BE2C (cell line): ENCODE results near the gene FBXO40.

ENCODE experiments used
- DNase-seq: peaks from one replicate; pipeline ENCODE4 v3.0.0-alpha.2; 2020
- H3K27me3 ChIP-seq: fragments of 250-450 bp; sonication (Bioruptor Pico); 2 replicates; pipeline ENCODE4 v1.5.1; 2020; ENCODE audit warnings: mild to moderate bottlenecking
- H3K36me3 ChIP-seq: fragments of 250-450 bp; sonication (Bioruptor Pico); 2 replicates; pipeline ENCODE4 v1.5.1; 2020; ENCODE audit warnings: mild to moderate bottlenecking
- H3K4me1 ChIP-seq: fragments of 250-450 bp; sonication (Bioruptor Pico); 2 replicates; pipeline ENCODE4 v1.5.1; 2020
- H3K4me3 ChIP-seq: 2 replicates; pipeline ENCODE4 v1.5.1; 2011; ENCODE audit warnings: low read depth, low read length
- H3K9me3 ChIP-seq: fragments of 250-450 bp; sonication (Bioruptor Pico); 2 replicates; pipeline ENCODE4 v1.5.1; 2020
- TF ChIP-seq, protein P1 (sequence below): IDR thresholded peaks from 2 replicates; pipeline ENCODE4 v1.5.1; 2012; ENCODE audit warnings: mild to moderate bottlenecking, low read depth, low read length

FBXO40 gene

DNA sequence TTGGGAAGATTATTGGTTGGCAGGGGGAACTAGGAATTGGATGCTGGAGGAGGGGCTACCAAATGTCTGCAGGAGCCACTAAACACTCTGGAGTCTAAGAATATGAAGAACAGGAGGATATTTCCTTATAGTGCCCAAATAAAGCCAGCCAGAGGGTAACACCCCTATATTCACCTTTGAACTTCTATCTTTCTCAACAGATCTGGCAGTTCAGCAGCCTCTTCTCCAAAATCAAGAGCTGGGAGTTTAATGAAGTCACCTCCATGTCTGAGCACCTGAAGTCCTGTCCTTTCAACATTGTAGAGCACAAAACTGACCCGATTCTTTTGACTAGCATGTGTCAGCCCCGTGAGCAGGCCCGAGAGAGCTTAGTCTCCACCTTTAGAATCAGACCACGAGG is 33.3 kb downstream of the FBXO40 start:
- Histone ChIP-seq H3K4me3 (no peak overlapping the region), H3K9me3 (no peaks in the 10 kb centered on the region), H3K27me3 (peaks cover 10% of the 10 kb centered on the region), H3K4me1 (no peaks in the 10 kb centered on the region), H3K36me3 (no peaks in the 10 kb centered on the region)
- TF ChIP-seq, protein P1, sequence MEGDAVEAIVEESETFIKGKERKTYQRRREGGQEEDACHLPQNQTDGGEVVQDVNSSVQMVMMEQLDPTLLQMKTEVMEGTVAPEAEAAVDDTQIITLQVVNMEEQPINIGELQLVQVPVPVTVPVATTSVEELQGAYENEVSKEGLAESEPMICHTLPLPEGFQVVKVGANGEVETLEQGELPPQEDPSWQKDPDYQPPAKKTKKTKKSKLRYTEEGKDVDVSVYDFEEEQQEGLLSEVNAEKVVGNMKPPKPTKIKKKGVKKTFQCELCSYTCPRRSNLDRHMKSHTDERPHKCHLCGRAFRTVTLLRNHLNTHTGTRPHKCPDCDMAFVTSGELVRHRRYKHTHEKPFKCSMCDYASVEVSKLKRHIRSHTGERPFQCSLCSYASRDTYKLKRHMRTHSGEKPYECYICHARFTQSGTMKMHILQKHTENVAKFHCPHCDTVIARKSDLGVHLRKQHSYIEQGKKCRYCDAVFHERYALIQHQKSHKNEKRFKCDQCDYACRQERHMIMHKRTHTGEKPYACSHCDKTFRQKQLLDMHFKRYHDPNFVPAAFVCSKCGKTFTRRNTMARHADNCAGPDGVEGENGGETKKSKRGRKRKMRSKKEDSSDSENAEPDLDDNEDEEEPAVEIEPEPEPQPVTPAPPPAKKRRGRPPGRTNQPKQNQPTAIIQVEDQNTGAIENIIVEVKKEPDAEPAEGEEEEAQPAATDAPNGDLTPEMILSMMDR, result no peak
- no peak for DNase-seq

DNA sequence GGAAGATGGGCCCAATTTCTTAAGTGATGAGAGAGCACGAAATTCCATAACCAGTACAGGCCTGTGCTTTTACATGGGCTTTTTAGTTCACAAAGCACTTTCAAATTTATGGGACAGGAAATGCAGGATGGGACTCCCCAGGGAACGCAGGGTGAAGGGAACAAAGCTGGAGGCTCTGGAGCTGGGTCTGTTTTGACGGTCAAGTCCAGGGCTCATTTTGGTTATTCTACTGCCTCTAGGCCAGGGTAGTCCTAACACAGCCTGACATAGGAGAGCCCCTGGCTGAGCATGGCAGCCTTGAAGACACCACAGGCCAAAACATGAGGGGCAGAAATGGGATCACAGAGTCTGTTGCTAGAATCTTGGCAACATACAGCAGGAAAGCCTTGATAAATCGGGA is 34.0 kb downstream of the FBXO40 start:
- TF ChIP-seq, protein P1, result no peak
- DNase-seq, result no peak
- no peaks in the 10 kb centered on the region for H3K9me3 ChIP-seq
- peaks cover 5% of the 10 kb centered on the region for H3K27me3 ChIP-seq
- no peak overlapping the region for H3K4me3 ChIP-seq
- no peaks in the 10 kb centered on the region for H3K36me3 ChIP-seq
- H3K4me1 ChIP-seq, result no peaks in the 10 kb centered on the region

DNA sequence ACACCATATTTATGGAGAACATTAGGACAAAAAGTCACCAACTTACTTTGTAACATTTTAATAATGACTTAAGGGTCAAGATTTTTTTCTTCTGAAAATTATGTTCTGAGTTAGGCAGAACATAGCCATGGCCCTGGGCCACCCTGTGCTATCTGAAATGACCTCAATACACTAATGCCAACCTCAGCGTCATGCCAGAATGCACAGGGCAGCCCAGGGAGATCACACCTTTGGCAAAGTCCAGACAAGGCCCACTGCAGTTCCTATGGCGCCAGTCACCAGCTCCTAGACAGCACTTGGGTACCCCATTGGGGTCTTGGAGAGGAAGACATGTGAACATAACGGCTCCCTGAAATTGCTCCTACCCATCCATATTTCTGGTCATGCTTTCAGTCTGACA is 34.4 kb downstream of the FBXO40 start:
- Histone ChIP-seq H3K4me1 (no peaks in the 10 kb centered on the region), H3K36me3 (no peaks in the 10 kb centered on the region), H3K4me3 (no peak overlapping the region), H3K9me3 (no peaks in the 10 kb centered on the region), H3K27me3 (peaks cover 3% of the 10 kb centered on the region)
- TF ChIP-seq, protein P1, result no peak
- DNase-seq, result no peak

DNA sequence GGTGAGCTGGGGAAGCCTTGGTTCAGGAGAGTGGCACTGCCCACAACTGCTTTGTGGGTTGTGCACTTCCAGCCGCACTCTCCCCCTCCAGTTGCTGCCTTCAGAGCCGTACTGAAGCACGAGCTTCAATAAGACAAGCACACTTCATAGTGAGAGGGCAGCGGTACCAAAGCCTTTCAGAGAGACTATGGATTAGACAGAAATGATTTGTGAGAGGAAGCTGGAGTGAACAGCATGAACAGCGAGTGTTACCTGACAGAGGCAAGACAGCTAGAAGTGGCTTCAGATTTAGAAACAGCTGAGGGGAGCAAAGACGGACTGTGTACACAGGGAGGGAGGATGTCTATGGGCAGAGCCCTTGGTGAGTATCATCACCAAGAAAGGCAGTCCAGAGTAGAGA is 36.4 kb downstream of the FBXO40 start:
- TF ChIP-seq, protein P1, result no peak
- no peak overlapping the region for H3K4me3 ChIP-seq
- no peaks in the 10 kb centered on the region for H3K4me1 ChIP-seq
- H3K9me3 ChIP-seq, result no peaks in the 10 kb centered on the region
- DNase-seq, result no peak
- no peaks in the 10 kb centered on the region for H3K27me3 ChIP-seq
- no peaks in the 10 kb centered on the region for H3K36me3 ChIP-seq

- TF ChIP-seq, protein P1, result no peak
- H3K9me3 ChIP-seq, result no peaks in the 10 kb centered on the region
- H3K36me3 ChIP-seq, result no peaks in the 10 kb centered on the region
- DNase-seq, result no peak
- H3K4me3 ChIP-seq, result no peak overlapping the region
- H3K27me3 ChIP-seq, result no peaks in the 10 kb centered on the region
- no peaks in the 10 kb centered on the region for H3K4me1 ChIP-seq
Observed at GRCh38 chr3:121630355-121630754, 37.2 kb downstream of the FBXO40 start.

DNA sequence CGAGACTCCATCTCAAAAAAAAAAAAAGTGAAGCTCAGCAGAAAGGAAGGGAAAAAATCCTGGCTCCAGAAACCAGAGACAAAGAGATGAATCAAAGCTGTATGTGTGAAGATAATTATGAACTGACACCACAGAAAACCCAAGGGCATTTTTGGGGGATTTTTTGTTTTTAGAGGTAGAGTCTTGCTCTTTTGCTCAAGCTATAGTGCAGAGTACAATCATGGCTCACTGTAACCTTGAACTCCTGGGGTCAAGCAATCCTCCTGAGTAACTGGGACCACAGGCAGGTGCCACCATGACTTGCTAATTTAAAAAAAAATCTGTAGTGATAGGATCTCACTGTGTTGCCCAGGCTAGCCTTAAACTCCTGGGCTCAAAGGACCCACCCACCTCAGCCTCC is 44.7 kb downstream of the FBXO40 start:
- Histone ChIP-seq H3K4me3 (no peak overlapping the region), H3K36me3 (no peaks in the 10 kb centered on the region)

More for the DNA sequence above, 44.7 kb downstream of the FBXO40 start:
- no peaks in the 10 kb centered on the region for H3K4me1 ChIP-seq
- H3K27me3 ChIP-seq, result peaks cover 9% of the 10 kb centered on the region
- TF ChIP-seq, protein P1, result no peak
- DNase-seq, result no peak
- H3K9me3 ChIP-seq, result no peaks in the 10 kb centered on the region
